Neuronal stem cell (in vitro differentiated cells): Measurements from ENCODE around the gene KRTAP5-6.

ENCODE experiments used
- DNase-seq: peaks from one replicate; pipeline ENCODE4 v3.0.0-alpha.2; 2013; ENCODE audit warnings: low spot score
- H2AFZ ChIP-seq: one replicate; pipeline ENCODE4 v1.6.1; 2013; ENCODE audit warnings: mild to moderate bottlenecking, low read length, inconsistent platforms
- H2AK5ac ChIP-seq: 2 replicates; pipeline ENCODE4 v1.6.1; 2013; ENCODE audit warnings: low read depth, mild to moderate bottlenecking, inconsistent platforms, low read length, moderate library complexity, mixed read lengths
- H2BK120ac ChIP-seq: 2 replicates; pipeline ENCODE4 v1.6.1; 2013; ENCODE audit warnings: low read depth, mild to moderate bottlenecking, inconsistent platforms, low read length, moderate library complexity, mixed read lengths
- H2BK12ac ChIP-seq: one replicate; pipeline ENCODE4 v1.6.1; 2013; ENCODE audit warnings: low read length, inconsistent platforms
- H2BK15ac ChIP-seq: 2 replicates; pipeline ENCODE4 v1.6.1; 2013; ENCODE audit warnings: mild to moderate bottlenecking, low read length, inconsistent platforms, mixed read lengths
- H2BK5ac ChIP-seq: one replicate; pipeline ENCODE4 v1.6.1; 2013; ENCODE audit warnings: inconsistent platforms, mild to moderate bottlenecking, low read length, moderate library complexity
- H3K14ac ChIP-seq: one replicate; pipeline ENCODE4 v1.6.1; 2013; ENCODE audit warnings: low read length, inconsistent platforms
- H3K18ac ChIP-seq: 2 replicates; pipeline ENCODE4 v1.6.1; 2013; ENCODE audit warnings: low read length, inconsistent platforms
- H3K23ac ChIP-seq: 2 replicates; pipeline ENCODE4 v1.6.1; 2013; ENCODE audit warnings: low read depth, mild to moderate bottlenecking, mixed read lengths, low read length, inconsistent platforms; ENCODE audit not compliant: poor library complexity
- H3K27ac ChIP-seq: replicated peaks from 3 replicates; pipeline ENCODE4 v1.5.1; 2013; ENCODE audit warnings: low read length, inconsistent platforms
- H3K27me3 ChIP-seq, 3 experiments: 2 replicates each; pipeline ENCODE4 v1.6.1; 2013; ENCODE audit warnings: low read length in 3 of 3, mild to moderate bottlenecking in 2 of 3, inconsistent platforms in 1 of 3, low read depth in 1 of 3, mixed read lengths in 1 of 3, moderate library complexity in 1 of 3; ENCODE audit not compliant: control insufficient read depth in 3 of 3, insufficient read depth in 3 of 3
- H3K36me3 ChIP-seq, 2 donors: replicated peaks in 1 of 2; 2 replicates each; pipeline ENCODE4 v1.6.1; 2013; ENCODE audit warnings: low read length in 2 of 2; ENCODE audit not compliant: control insufficient read depth in 2 of 2, insufficient read depth in 2 of 2
- H3K4ac ChIP-seq: 2 replicates; pipeline ENCODE4 v1.6.1; 2013; ENCODE audit warnings: inconsistent platforms, mild to moderate bottlenecking, low read length, moderate library complexity
- H3K4me1 ChIP-seq, 2 donors: 1 replicate in 1 of 2; 2 replicates in 1 of 2; pipeline ENCODE4 v1.6.1; 2013; ENCODE audit warnings: low read length in 2 of 2, low read depth in 1 of 2; ENCODE audit not compliant: control insufficient read depth in 2 of 2, insufficient read depth in 1 of 2
- H3K4me2 ChIP-seq: one replicate; pipeline ENCODE4 v1.6.1; 2013; ENCODE audit warnings: mild to moderate bottlenecking, low read length, inconsistent platforms; ENCODE audit not compliant: insufficient read depth, poor library complexity, severe bottlenecking
- H3K4me3 ChIP-seq, 2 donors: 2 replicates each; pipeline ENCODE4 v1.5.1; 2013; ENCODE audit warnings: low read length in 2 of 2, mild to moderate bottlenecking in 2 of 2, inconsistent platforms in 1 of 2, moderate library complexity in 1 of 2
- H3K79me1 ChIP-seq: one replicate; pipeline ENCODE4 v1.6.1; 2013; ENCODE audit warnings: low read depth, mild to moderate bottlenecking, inconsistent platforms, low read length, moderate library complexity
- H3K9ac ChIP-seq: one replicate; pipeline ENCODE4 v1.6.1; 2013; ENCODE audit warnings: mild to moderate bottlenecking, low read depth, low read length, inconsistent platforms; ENCODE audit not compliant: poor library complexity
- H3K9me3 ChIP-seq, 2 donors: replicated peaks in 1 of 2; 2 replicates each; pipeline versions ENCODE3 to v1.6.1; 2013; ENCODE audit warnings: low read length in 2 of 2, mild to moderate bottlenecking in 2 of 2, inconsistent platforms in 1 of 2, low read depth in 1 of 2, mixed read lengths in 1 of 2, moderate library complexity in 1 of 2; ENCODE audit not compliant: control insufficient read depth in 2 of 2, insufficient read depth in 1 of 2
- H4K8ac ChIP-seq: one replicate; pipeline ENCODE4 v1.6.1; 2013; ENCODE audit warnings: low read depth, mild to moderate bottlenecking, inconsistent platforms, low read length, moderate library complexity
- H4K91ac ChIP-seq: one replicate; pipeline ENCODE4 v1.6.1; 2013; ENCODE audit warnings: low read length, low read depth, mild to moderate bottlenecking, inconsistent platforms; ENCODE audit not compliant: poor library complexity
- WGBS, 2 donors: extraction: QIAGEN DNeasy Blood & Tissue Kit; methylation state at CpG; one replicate each; pipeline ENCODE4 v1.1.7; 2013; ENCODE audit warnings: missing lambda C conversion rate in 2 of 2, mixed read lengths in 1 of 2; ENCODE audit not compliant: insufficient read length in 2 of 2, insufficient replicate concordance in 1 of 2; ENCODE audit errors: extremely low coverage in 2 of 2; 5-methylcytosine and 5-hydroxymethylcytosine counted together

KRTAP5-6 gene

DNA sequence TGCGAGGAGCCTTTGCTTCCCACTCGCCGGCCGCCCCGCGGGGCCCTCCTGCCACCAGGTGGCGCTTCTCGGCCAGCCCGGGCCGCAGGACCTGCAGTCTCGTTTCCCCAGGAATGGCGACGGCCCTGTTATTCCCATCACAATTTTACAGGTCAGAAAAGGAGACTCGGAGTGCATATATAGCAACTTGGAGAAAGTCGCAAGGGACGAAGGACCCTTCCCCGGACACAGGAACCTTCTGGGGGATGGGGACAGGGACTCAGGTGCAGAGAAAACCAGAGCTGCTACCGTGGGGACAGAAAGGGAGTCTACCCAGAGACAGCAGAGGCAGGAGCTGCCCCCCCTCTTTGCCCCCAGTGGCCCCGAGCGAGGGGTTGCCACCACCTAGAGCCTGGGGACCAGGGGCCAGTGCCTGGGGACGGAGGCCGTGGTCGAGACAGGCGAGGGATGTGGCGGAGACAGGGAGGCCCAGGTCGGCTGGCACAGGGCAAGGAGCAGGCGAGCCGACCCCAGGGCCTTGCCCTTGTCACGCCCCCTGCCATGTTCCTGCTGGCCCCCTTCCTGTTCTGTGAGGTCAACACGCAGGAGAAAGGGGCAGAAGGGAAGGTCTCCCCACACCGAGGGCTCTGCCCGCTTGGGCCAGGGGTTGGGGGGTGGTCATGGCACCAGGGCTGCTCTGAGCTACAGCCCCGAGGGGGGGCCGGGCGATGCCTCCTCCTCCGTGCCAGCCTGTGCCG, 3.5 kb upstream of the KRTAP5-6 start:
- Histone ChIP-seq H3K14ac (peak overlapping the region; percentile 22), H2AFZ (peak overlapping the region; percentile 96), H4K91ac (no peak overlapping the region), H3K23ac (peak overlapping the region; percentile 94), H3K27ac (peak overlapping the region; percentile 42), H2BK5ac (peak overlapping the region; percentile 70), H3K9me3 (no peaks in the 10 kb centered on the region), H2AK5ac (peak overlapping the region; percentile 97), H3K27me3 (peaks cover 0 to 39% (median 0%) of the 10 kb centered on the region in 3 experiments), H2BK15ac (peak overlapping the region; percentile 91), H2BK120ac (peak overlapping the region; percentile 100), H3K4ac (peak overlapping the region; percentile 97), H3K4me3 (peak overlapping the region; percentile 51 to 67), H2BK12ac (peak overlapping the region; percentile 77), H3K79me1 (peaks cover 3% of the 10 kb centered on the region), H3K4me2 (peak overlapping the region; percentile 65), H4K8ac (peak overlapping the region; percentile 99), H3K4me1 (peaks cover 0 to 14% of the 10 kb centered on the region in 2 donors), H3K18ac (peak overlapping the region; percentile 99), H3K36me3 (no peaks in the 10 kb centered on the region), H3K9ac (peak overlapping the region; percentile 83)
- no CpG with 5 or more reads among the region's 37 CpGs for WGBS, 2 donors
- peak; percentile 79 for DNase-seq

DNA sequence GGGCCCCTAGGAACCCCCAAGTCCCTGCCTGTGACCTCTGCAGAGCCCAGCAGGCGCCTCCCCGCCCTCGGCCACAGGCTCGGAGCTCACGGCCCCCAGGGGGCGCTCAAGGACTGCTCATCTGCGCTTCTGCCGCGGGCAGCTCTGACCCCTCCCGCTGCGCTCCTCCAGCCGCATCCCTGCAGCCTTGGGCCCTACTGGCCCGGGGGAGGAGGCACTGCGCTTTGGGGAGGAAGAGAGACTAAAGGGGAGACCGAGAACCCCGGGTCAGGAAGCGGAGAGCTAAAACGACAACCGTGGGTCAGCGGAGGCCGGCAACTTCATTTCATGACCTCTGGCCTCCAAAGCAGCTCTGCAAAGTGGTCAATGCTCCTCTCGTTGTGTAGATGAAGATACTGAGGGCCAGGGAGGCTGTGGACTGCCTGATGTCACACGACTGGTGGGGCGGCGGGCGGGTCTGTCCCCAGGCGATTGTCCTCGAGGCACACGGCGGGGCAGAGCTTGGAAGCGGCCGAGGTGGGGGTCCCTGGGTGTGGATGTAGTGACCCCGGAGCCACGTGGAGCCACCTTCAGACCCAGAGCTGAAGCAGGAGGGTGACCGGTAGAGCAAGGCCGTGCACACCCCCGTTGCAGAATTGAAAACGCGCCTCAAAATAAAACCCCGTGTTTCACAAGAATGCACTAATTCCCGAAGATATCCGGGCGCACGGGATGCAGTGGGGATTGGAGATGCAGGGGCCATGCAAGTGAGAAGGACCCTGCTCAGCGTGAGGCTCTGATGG, 2.7 kb upstream of the KRTAP5-6 start:
- H3K4me2 ChIP-seq: peak overlapping the region; percentile 65
- H3K9me3 ChIP-seq: no peaks in the 10 kb centered on the region
- H4K91ac ChIP-seq: peak overlapping the region; percentile 75
- DNase-seq: peak; percentile 84
- H3K23ac ChIP-seq: peak overlapping the region; percentile 94
- peak overlapping the region; percentile 24 for H2BK12ac ChIP-seq
- H3K36me3 ChIP-seq: no peaks in the 10 kb centered on the region
- H2AFZ ChIP-seq: peak overlapping the region; percentile 96
- peak overlapping the region; percentile 95 for H2BK15ac ChIP-seq
- H3K4me3 ChIP-seq: peak overlapping the region in 1 of 2 donors; percentile 51
- peak overlapping the region; percentile 99 for H3K18ac ChIP-seq
- peaks cover 0 to 14% of the 10 kb centered on the region in 2 donors for H3K4me1 ChIP-seq
- no peak overlapping the region for H3K14ac ChIP-seq
- peaks cover 0 to 39% (median 0%) of the 10 kb centered on the region in 3 experiments for H3K27me3 ChIP-seq
- peak overlapping the region; percentile 97 for H3K4ac ChIP-seq
- H3K9ac ChIP-seq: peak overlapping the region; percentile 15
- H3K79me1 ChIP-seq: peaks cover 3% of the 10 kb centered on the region
- peak overlapping the region; percentile 70 for H2BK5ac ChIP-seq
- H2BK120ac ChIP-seq: peak overlapping the region; percentile 100
- peak overlapping the region; percentile 99 for H4K8ac ChIP-seq
- H3K27ac ChIP-seq: no peak overlapping the region
- no CpG with 5 or more reads among the region's 45 CpGs for WGBS, 2 donors
- H2AK5ac ChIP-seq: peak overlapping the region; percentile 97

DNA sequence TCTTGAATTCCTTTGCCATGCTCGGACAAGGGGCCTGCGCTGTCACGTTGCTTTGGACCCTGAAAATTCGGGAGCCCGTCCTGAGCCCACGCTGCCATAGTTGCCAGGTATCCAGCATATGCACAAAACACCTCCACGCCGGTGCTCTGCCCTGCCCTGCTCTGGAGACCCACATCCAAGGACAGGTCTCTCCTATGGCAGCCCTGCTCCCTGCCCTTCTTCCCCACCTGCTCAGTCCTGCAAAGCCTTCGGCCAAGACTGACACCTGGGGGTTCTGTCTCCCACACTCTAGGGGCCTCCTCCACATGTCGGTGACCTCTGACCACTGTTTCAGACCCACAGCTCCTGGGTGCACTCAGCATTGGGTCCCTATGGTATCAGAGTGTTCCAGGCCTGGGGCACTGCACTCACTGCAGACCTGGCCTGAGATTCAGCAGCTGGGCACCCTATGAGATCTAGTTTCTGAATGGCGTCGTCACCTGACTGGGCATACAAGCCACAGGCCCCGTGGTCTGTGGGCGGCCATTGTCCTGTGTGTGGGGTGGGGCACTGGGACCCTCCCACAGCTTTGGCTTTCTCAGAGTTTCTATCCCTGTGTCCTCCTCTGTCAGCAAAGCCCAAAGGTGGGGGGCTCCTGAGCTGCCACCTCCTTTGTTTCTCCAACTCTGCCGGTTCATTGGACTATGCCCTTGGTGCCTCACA, 2.0 kb upstream of the KRTAP5-6 start:
- H4K8ac ChIP-seq: no peak overlapping the region
- H3K27me3 ChIP-seq: peaks cover 0 to 33% (median 0%) of the 10 kb centered on the region in 3 experiments
- H3K4me1 ChIP-seq: peaks cover 0 to 14% of the 10 kb centered on the region in 2 donors
- peak overlapping the region; percentile 33 for H3K18ac ChIP-seq
- H2BK120ac ChIP-seq: peak overlapping the region; percentile 50
- H3K9me3 ChIP-seq: no peaks in the 10 kb centered on the region
- H3K9ac ChIP-seq: no peak overlapping the region
- peak overlapping the region; percentile 59 for H2BK12ac ChIP-seq
- no peak overlapping the region for H3K27ac ChIP-seq
- H2BK5ac ChIP-seq: no peak overlapping the region
- H2AFZ ChIP-seq: no peak overlapping the region
- H3K4me3 ChIP-seq: no peak overlapping the region
- H3K79me1 ChIP-seq: peaks cover 3% of the 10 kb centered on the region
- peak overlapping the region; percentile 75 for H4K91ac ChIP-seq
- H3K23ac ChIP-seq: peak overlapping the region; percentile 39
- no peak for DNase-seq
- H3K4me2 ChIP-seq: no peak overlapping the region
- WGBS, 2 donors: no CpG with 5 or more reads among the region's 15 CpGs
- H2BK15ac ChIP-seq: peak overlapping the region; percentile 95
- H3K4ac ChIP-seq: peak overlapping the region; percentile 0
- H3K14ac ChIP-seq: no peak overlapping the region
- peak overlapping the region; percentile 90 for H2AK5ac ChIP-seq
- no peaks in the 10 kb centered on the region for H3K36me3 ChIP-seq
